GM19193 (cell line): ENCODE measurements around the gene FGF12.

Experiments used
- POLR2A ChIP-seq: IDR thresholded peaks from 4 replicates; pipeline ENCODE4 v1.6.1; 2011; ENCODE audit not compliant: insufficient read depth, insufficient read length; ENCODE audit errors: extremely low read depth

Gene FGF12

GRCh38 chr3:192727032-192727847 lies at the start of gene FGF12:
Gene FGF12 (minus strand): TSS chr3:192727541.
- no peak for TF ChIP-seq POLR2A

DNA sequence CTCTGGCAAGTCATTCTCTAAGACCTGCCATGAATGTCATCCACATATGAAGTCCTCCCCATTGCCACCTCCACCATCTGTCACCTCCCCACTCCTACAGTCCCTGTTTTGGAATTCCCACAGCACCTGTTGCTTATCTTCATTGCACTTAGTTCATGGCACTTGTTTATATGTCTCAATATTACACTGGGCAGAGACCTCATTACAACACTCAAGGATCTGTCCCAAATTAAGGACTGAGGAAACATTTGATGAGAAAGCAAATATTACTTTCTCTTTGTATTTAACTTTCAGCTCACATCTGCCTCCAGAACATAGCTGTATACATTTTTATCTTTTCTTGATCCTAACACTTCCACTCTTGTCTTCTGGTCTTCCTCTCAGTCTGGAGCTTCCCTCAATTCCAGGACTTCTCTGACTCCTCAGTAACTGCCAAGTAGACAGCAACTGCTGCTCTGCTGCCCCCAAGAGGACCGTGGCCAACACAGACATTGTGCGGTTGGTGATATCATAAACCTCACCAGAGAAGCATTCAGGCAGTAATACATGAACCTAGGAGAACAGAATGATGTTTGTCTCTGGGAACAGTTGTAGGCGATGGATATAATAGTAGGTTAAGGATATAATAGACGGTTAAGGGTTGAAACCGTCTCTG lies 45.0 kb upstream of the FGF12 start:
- TF ChIP-seq POLR2A: no peak

DNA sequence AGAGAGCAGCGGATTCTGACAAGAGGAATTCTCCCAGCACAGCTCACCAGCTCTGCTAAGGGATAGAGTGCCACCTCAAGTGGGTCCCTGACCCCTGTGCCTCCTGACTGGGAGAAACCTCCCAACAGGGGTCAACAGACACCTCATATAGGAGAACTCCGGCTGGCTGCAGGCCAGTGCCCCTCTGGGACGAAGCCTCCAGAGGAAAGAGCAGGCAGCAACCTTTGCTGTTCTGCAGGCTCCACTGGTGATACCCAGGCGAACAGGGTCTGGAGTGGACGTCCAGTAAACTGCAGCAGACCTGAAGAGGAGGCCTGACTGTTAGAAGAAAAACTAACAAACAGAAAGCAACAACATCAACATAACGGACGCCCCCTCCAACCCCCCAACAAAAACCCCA lies 31.3 kb upstream of the FGF12 start:
- TF ChIP-seq POLR2A: no peak

DNA sequence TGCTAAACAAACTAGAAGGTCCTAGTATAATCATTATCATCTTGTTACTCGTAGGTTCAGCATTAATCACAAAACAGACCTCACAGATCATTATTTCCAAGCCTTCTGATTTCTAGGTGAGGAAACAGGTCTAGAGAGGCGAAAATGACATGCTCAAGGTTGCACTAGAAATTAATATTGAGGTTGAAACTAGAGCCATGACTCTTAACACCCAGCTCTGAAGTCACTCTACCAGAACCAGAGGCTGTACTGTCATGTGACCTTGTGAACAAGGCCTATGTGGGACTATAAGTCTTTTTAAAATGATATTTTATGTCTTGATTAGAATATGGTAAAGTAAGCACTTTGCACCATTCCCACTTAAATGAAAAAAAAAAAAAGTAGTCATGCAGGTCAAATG lies 23.8 kb upstream of the FGF12 start:
- TF ChIP-seq POLR2A: no peak

- no peak for TF ChIP-seq POLR2A
Observed at GRCh38 chr3:192750201-192750600, 22.9 kb upstream of the FGF12 start.

DNA sequence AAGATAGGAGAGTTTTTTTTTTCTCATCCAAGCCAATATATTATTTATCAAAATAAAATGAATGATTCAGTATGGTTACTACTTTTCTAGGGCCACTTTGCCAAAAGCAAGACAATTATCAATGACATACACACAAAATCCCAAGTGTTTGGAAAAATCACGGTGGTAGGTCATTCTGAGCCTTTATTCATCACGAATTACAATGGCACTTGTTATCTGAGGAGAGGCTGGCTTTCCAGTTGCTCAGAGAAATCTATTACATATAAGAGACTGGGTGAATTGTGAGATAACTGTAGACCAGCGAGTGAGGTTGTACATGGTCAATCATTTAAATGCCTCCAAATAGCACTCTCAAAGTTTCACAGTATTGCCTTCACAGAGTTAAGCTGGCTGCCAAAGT lies 20.4 kb upstream of the FGF12 start:
- TF ChIP-seq POLR2A: no peak

DNA sequence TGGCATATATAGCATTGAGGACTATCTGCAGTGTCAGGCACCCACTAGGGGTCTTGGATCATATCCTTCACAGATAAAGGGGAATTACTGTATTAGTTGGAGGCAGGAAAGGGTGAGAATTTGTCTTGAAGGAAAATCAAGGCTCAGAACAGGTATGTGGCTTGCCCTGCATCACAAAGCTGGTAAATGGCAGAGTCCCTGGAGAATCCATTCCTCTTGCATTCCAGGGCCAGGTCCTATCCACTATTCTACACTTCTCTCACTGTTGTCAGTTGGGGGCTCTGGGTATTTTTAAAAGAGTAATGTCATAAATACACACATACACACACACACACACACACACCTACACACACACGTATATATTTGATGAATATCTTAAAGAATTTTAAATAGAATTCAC lies 19.8 kb upstream of the FGF12 start:
- no peak for TF ChIP-seq POLR2A

DNA sequence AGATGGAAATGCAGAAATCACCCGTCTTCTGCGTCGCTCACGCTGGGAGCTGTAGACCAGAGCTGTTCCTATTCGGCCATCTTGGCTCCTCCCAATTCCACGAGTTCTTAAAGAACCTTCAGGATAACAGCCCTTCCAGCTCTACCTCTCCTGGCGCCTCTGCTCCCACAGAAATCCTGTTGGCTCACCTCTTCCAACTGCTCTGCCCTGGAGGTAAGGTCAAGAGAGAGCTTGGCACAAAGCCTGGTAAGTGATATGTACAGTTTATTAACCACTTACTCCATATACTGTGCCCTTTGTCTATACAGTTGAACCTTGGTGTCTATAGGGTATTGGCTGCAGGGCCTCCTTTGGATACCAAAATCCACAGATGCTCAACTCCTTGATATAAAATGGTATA lies 17.8 kb upstream of the FGF12 start:
- TF ChIP-seq POLR2A: no peak

DNA sequence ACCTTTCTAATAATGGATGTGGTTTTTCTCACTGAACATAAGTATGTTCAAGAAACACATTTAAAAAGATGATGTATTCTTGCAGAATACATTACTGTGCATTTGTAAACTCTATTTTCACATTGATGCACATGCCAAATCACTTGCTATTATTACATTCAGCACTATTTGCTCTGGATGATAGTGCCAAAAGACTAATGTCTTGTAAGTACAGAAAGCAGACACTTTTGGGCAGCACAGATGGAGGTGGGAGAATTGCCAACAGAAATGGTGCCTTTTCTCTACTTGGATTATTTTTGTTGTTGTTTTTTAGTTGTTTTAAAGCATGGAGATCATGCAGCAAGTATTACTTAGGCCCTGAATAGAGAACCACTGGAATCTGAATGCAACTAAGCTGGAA lies 10.2 kb upstream of the FGF12 start:
- TF ChIP-seq POLR2A: no peak

- TF ChIP-seq POLR2A: no peak
Observed at GRCh38 chr3:192731233-192731632, 3.9 kb upstream of the FGF12 start.

- TF ChIP-seq POLR2A: no peak
Observed at GRCh38 chr3:192726385-192726784, 956 bp downstream of the FGF12 start.

DNA sequence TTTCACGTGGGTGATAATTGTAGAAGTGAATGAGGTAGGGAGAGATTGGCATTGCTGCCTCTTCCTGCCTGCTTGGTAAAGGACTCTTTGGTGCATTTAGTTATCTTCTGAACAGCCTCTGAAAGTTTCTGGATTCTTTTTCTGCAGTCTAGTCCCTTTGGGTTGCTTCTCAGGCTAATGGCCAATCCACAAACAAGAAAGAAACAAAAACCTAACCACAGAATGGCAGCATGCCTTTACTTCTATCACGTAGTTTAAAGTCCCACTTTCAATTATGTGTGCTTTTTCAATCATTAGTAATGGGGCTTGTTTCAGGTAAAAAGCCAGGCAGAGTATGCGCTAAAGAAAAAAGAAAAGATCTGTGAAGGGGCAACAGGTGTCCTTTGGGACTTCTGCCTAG lies 7.4 kb downstream of the FGF12 start:
- TF ChIP-seq POLR2A: no peak

DNA sequence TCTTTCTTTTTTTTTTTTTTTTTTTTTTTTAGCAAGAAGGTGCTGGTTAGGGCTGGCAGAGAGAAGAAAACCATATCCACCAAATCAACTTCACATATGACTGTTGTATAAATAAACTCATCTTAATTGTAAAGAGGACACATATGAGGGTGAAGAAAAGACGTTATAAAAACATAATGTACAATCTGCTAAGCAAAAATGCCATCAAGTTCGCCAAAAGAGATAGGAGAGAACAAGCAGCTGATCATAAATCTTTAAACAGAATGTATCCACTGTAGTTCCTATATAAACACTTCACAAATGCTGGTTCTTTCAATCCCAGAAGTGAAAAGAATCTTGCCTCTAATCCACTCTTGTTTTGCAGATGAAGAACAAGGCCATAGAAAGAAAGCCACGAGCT lies 9.2 kb downstream of the FGF12 start:
- no peak for TF ChIP-seq POLR2A

DNA sequence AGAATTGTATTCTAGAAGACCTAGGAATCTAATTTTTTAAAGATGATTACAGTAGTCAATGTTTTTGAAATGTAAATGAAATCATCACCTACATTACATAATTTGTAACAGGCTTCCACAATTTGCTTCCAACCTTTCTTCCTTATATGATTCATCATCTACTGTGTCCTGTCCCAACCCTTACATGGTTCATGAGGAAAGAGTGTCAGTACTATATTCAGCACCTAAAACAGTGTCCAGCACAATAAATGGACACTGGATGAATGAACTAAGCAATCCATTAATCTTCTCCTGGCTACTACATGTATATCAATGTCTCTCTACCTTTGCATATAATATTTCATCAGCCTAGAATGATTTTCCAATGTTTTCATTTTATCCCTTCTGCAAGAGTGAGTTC lies 12.2 kb downstream of the FGF12 start:
- no peak for TF ChIP-seq POLR2A

- no peak for TF ChIP-seq POLR2A
Observed at GRCh38 chr3:192710366-192710765, 17.0 kb downstream of the FGF12 start.

DNA sequence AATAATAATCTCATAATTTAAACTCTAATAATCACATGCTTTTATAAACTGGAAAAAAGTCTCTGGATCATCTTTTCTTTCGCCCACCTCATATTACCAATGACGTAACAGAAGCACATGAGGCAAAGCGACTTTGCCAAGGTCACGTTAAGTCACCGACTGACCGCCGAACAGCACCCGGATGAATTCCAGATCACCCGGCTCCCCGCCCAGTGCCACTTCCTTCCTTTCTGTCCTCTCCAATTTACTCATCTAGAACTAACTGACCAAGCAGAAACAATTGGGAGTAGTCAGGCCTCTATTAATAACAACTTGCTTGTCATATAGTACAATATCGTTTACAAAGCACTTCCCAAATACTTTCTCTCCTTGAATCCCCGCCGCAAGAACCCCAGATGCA lies 21.1 kb downstream of the FGF12 start:
- no peak for TF ChIP-seq POLR2A
